Stimulated activated CD4-positive, alpha-beta T cell treated with anti-CD3 and anti-CD28 coated beads, TNF-alpha, amount 100 ng/mL, for 24 hours (primary cell): Measurements from ENCODE around the gene TBC1D1.

Source experiments
- DNase-seq, 3 experiments: peaks; one replicate each; pipeline ENCODE4 v3.0.0-alpha.2; 2020; ENCODE audit warnings: low read depth in 3 of 3

The TBC1D1 gene

GRCh38 chr4:37885496-37885895, 5.4 kb upstream of the TBC1D1 start:
- DNase-seq = no peak

- peak in 2 of 3 experiments; percentile 3 to 22 for DNase-seq
These were observed 759 bp upstream of the TBC1D1 start for GRCh38 chr4:37889849-37890800.

- peak; percentile 22 to 48 (median 34) for DNase-seq
These were observed 626 bp downstream of the TBC1D1 start for GRCh38 chr4:37891260-37892159.

- DNase-seq = peak in 2 of 3 experiments; percentile 27 to 62
These were observed 1.8 kb downstream of the TBC1D1 start for GRCh38 chr4:37892641-37893040.

- DNase-seq = no peak
These were observed 2.3 kb downstream of the TBC1D1 start for GRCh38 chr4:37893164-37893563.

GRCh38 chr4:37895271-37895670, 4.4 kb downstream of the TBC1D1 start:
- DNase-seq = no peak

GRCh38 chr4:37896206-37896860, 5.4 kb downstream of the TBC1D1 start:
- no peak for DNase-seq

GRCh38 chr4:37902212-37902611, 11.3 kb downstream of the TBC1D1 start:
- DNase-seq = no peak

- no peak for DNase-seq
These were observed 12.1 kb downstream of the TBC1D1 start for GRCh38 chr4:37902738-37903693.

GRCh38 chr4:37903901-37904300, 13.0 kb downstream of the TBC1D1 start:
- DNase-seq = no peak

- no peak for DNase-seq
These were observed 13.9 kb downstream of the TBC1D1 start for GRCh38 chr4:37904824-37905223.

GRCh38 chr4:37905533-37906169, 14.8 kb downstream of the TBC1D1 start:
- DNase-seq = no peak

GRCh38 chr4:37908488-37909331, 17.8 kb downstream of the TBC1D1 start:
- DNase-seq = no peak

- DNase-seq = no peak
These were observed 18.6 kb downstream of the TBC1D1 start for GRCh38 chr4:37909332-37910090.

- DNase-seq = no peak
These were observed 19.2 kb downstream of the TBC1D1 start for GRCh38 chr4:37910091-37910486.

- DNase-seq = no peak
These were observed 23.7 kb downstream of the TBC1D1 start for GRCh38 chr4:37914539-37914938.

- no peak for DNase-seq
These were observed 26.5 kb downstream of the TBC1D1 start for GRCh38 chr4:37917388-37917787.

- no peak for DNase-seq
These were observed 27.8 kb downstream of the TBC1D1 start for GRCh38 chr4:37918653-37919052.

- DNase-seq = no peak
These were observed 31.4 kb downstream of the TBC1D1 start for GRCh38 chr4:37922328-37922727.
